Skeletal muscle satellite cell (primary cell): ENCODE results near the gene RAMAC.

ENCODE experiments used
- H3K27me3 ChIP-seq: 2 replicates; pipeline ENCODE4 v1.7.0; 2013; ENCODE audit warnings: low read length; ENCODE audit not compliant: control insufficient read depth, insufficient read depth
- H3K36me3 ChIP-seq: 2 replicates; pipeline ENCODE4 v1.7.0; 2013; ENCODE audit warnings: mild to moderate bottlenecking, control low read depth, low read length; ENCODE audit not compliant: insufficient read depth
- H3K4me1 ChIP-seq: 2 replicates; pipeline ENCODE4 v1.7.0; 2013; ENCODE audit warnings: low read length; ENCODE audit not compliant: control insufficient read depth, insufficient read depth
- H3K4me2 ChIP-seq: 2 replicates; pipeline ENCODE4 v1.7.0; 2013; ENCODE audit warnings: mild to moderate bottlenecking, low read length
- H3K4me3 ChIP-seq: 2 replicates; pipeline ENCODE4 v1.7.0; 2013; ENCODE audit warnings: low read length
- H3K9ac ChIP-seq: 2 replicates; pipeline ENCODE4 v1.7.0; 2013; ENCODE audit warnings: mild to moderate bottlenecking, low read depth, low read length, moderate library complexity
- H3K9me3 ChIP-seq: replicated peaks from 2 replicates; pipeline ENCODE4 v1.7.0; 2013; ENCODE audit warnings: mild to moderate bottlenecking, control low read depth, low read length

RAMAC gene

GRCh38 chr15:82970078-82970686, 15.8 kb upstream of the RAMAC start:
- Histone ChIP-seq H3K4me1 (no peaks in the 10 kb centered on the region), H3K4me2 (no peak overlapping the region), H3K4me3 (no peak overlapping the region), H3K9me3 (no peaks in the 10 kb centered on the region), H3K9ac (no peak overlapping the region), H3K27me3 (no peaks in the 10 kb centered on the region), H3K36me3 (no peaks in the 10 kb centered on the region)

GRCh38 chr15:82970696-82971095, 15.3 kb upstream of the RAMAC start:
- no peak overlapping the region for H3K4me2 ChIP-seq
- H3K27me3 ChIP-seq = no peaks in the 10 kb centered on the region
- H3K9ac ChIP-seq = no peak overlapping the region
- H3K9me3 ChIP-seq = no peaks in the 10 kb centered on the region
- H3K4me1 ChIP-seq = no peaks in the 10 kb centered on the region
- H3K4me3 ChIP-seq = no peak overlapping the region
- no peaks in the 10 kb centered on the region for H3K36me3 ChIP-seq

- no peak overlapping the region for H3K4me3 ChIP-seq
- H3K9me3 ChIP-seq = no peaks in the 10 kb centered on the region
- H3K4me2 ChIP-seq = no peak overlapping the region
- H3K4me1 ChIP-seq = no peaks in the 10 kb centered on the region
- H3K27me3 ChIP-seq = no peaks in the 10 kb centered on the region
- no peaks in the 10 kb centered on the region for H3K36me3 ChIP-seq
- no peak overlapping the region for H3K9ac ChIP-seq
These were observed 14.6 kb upstream of the RAMAC start for GRCh38 chr15:82971218-82971984.

- Histone ChIP-seq H3K4me2 (no peak overlapping the region), H3K27me3 (no peaks in the 10 kb centered on the region), H3K36me3 (no peaks in the 10 kb centered on the region), H3K9me3 (no peaks in the 10 kb centered on the region), H3K4me3 (no peak overlapping the region), H3K4me1 (no peaks in the 10 kb centered on the region), H3K9ac (no peak overlapping the region)
These were observed 13.0 kb upstream of the RAMAC start for GRCh38 chr15:82972990-82973389.

GRCh38 chr15:82977076-82977475, 8.9 kb upstream of the RAMAC start:
- Histone ChIP-seq H3K4me3 (no peak overlapping the region), H3K4me2 (no peak overlapping the region), H3K36me3 (no peaks in the 10 kb centered on the region), H3K9ac (no peak overlapping the region), H3K9me3 (no peaks in the 10 kb centered on the region), H3K4me1 (no peaks in the 10 kb centered on the region), H3K27me3 (no peaks in the 10 kb centered on the region)

GRCh38 chr15:82978438-82978837, 7.6 kb upstream of the RAMAC start:
- Histone ChIP-seq H3K9ac (no peak overlapping the region), H3K36me3 (no peaks in the 10 kb centered on the region), H3K4me3 (no peak overlapping the region), H3K9me3 (no peaks in the 10 kb centered on the region), H3K4me1 (no peaks in the 10 kb centered on the region), H3K27me3 (no peaks in the 10 kb centered on the region), H3K4me2 (no peak overlapping the region)

- Histone ChIP-seq H3K4me3 (no peak overlapping the region), H3K4me1 (no peaks in the 10 kb centered on the region), H3K9me3 (no peaks in the 10 kb centered on the region), H3K4me2 (no peak overlapping the region), H3K27me3 (no peaks in the 10 kb centered on the region), H3K36me3 (no peaks in the 10 kb centered on the region), H3K9ac (no peak overlapping the region)
These were observed 6.3 kb upstream of the RAMAC start for GRCh38 chr15:82979726-82980125.

- Histone ChIP-seq H3K4me2 (no peak overlapping the region), H3K4me1 (peaks cover 7% of the 10 kb centered on the region), H3K9me3 (no peaks in the 10 kb centered on the region), H3K9ac (no peak overlapping the region), H3K27me3 (no peaks in the 10 kb centered on the region), H3K4me3 (no peak overlapping the region), H3K36me3 (no peaks in the 10 kb centered on the region)
These were observed 5.0 kb upstream of the RAMAC start for GRCh38 chr15:82980981-82981380.

GRCh38 chr15:82986442-82986780, 401 bp downstream of the RAMAC start:
- Histone ChIP-seq H3K9ac (peak overlapping the region; percentile 92), H3K4me1 (peaks cover 13% of the 10 kb centered on the region), H3K27me3 (no peaks in the 10 kb centered on the region), H3K9me3 (no peaks in the 10 kb centered on the region), H3K4me3 (peak overlapping the region; percentile 97), H3K36me3 (peaks cover 3% of the 10 kb centered on the region), H3K4me2 (peak overlapping the region; percentile 95)

GRCh38 chr15:82992436-82992998, 6.5 kb downstream of the RAMAC start:
- Histone ChIP-seq H3K4me2 (no peak overlapping the region), H3K36me3 (peaks cover 3% of the 10 kb centered on the region), H3K4me1 (no peaks in the 10 kb centered on the region), H3K9me3 (no peaks in the 10 kb centered on the region), H3K27me3 (no peaks in the 10 kb centered on the region), H3K9ac (no peak overlapping the region), H3K4me3 (no peak overlapping the region)

- H3K9ac ChIP-seq = no peak overlapping the region
These were observed 7.1 kb downstream of the RAMAC start for GRCh38 chr15:82993144-82993543.

GRCh38 chr15:82995076-82995475, 9.1 kb downstream of the RAMAC start:
- H3K9ac ChIP-seq = no peak overlapping the region
- no peaks in the 10 kb centered on the region for H3K36me3 ChIP-seq
- no peak overlapping the region for H3K4me3 ChIP-seq
- no peaks in the 10 kb centered on the region for H3K9me3 ChIP-seq
- no peaks in the 10 kb centered on the region for H3K4me1 ChIP-seq
- H3K27me3 ChIP-seq = no peaks in the 10 kb centered on the region
- H3K4me2 ChIP-seq = no peak overlapping the region

More at GRCh38 chr15:82993144-82993543, 7.1 kb downstream of the RAMAC start:
- Histone ChIP-seq H3K4me3 (no peak overlapping the region), H3K9me3 (no peaks in the 10 kb centered on the region), H3K4me2 (no peak overlapping the region), H3K27me3 (no peaks in the 10 kb centered on the region), H3K4me1 (no peaks in the 10 kb centered on the region), H3K36me3 (peaks cover 3% of the 10 kb centered on the region)
